GM23338 (cell line): ENCODE data around the gene CD46. TPM values are rescaled to one million over a fixed set of nuclear protein-coding genes. Genes with fewer than 3 reads are reported as not detected.

Experiments
- ATAC-seq: fragments of 200-7000 bp; cut with Tn5 transposase; 3 replicates; pipeline ENCODE4 v1.9.1; 2020
- DNase-seq: peaks from one replicate; pipeline ENCODE4 v3.0.0-alpha.2; 2015; ENCODE audit warnings: low spot score
- H2AFZ ChIP-seq: fragments of 200-600 bp; sonication (generic); 2 replicates; pipeline ENCODE4 v1.8.0; 2016; ENCODE audit warnings: antibody characterized with exemption, mild to moderate bottlenecking, moderate library complexity
- H3F3A ChIP-seq: fragments of 200-600 bp; sonication (generic); replicated peaks from 2 replicates; pipeline ENCODE4 v1.8.0; 2017; ENCODE audit warnings: antibody characterized with exemption, mixed run types, low read depth
- H3K27ac ChIP-seq: fragments of 200-600 bp; sonication (generic); 2 replicates; pipeline ENCODE4 v1.6.1; 2016; ENCODE audit warnings: low read depth
- H3K27me3 ChIP-seq: fragments of 200-600 bp; sonication (generic); 2 replicates; pipeline ENCODE4 v1.8.0; 2016; ENCODE audit warnings: mild to moderate bottlenecking, mixed run types, moderate library complexity; ENCODE audit not compliant: insufficient read depth
- H3K36me3 ChIP-seq: fragments of 200-600 bp; sonication (generic); 2 replicates; pipeline ENCODE4 v1.8.0; 2016; ENCODE audit warnings: mild to moderate bottlenecking; ENCODE audit not compliant: insufficient read depth
- H3K4me1 ChIP-seq: fragments of 200-600 bp; sonication (generic); 2 replicates; pipeline ENCODE4 v1.8.0; 2016; ENCODE audit warnings: mild to moderate bottlenecking, moderate library complexity; ENCODE audit not compliant: insufficient read depth
- H3K4me2 ChIP-seq: fragments of 200-600 bp; sonication (generic); 2 replicates; pipeline ENCODE4 v1.7.1; 2017; ENCODE audit warnings: mixed run types
- H3K4me3 ChIP-seq: fragments of 200-600 bp; sonication (generic); 2 replicates; pipeline ENCODE4 v1.6.1; 2016; ENCODE audit warnings: mixed run types
- H3K79me2 ChIP-seq: fragments of 200-600 bp; sonication (generic); replicated peaks from 2 replicates; pipeline ENCODE4 v1.8.0; 2017; ENCODE audit warnings: mild to moderate bottlenecking; ENCODE audit not compliant: insufficient read depth
- H3K9me2 ChIP-seq: fragments of 200-600 bp; sonication (generic); 2 replicates; pipeline ENCODE4 v1.8.0; 2017; ENCODE audit not compliant: insufficient read depth
- H4K20me1 ChIP-seq: fragments of 200-600 bp; sonication (generic); replicated peaks from 2 replicates; pipeline ENCODE4 v1.8.0; 2017; ENCODE audit warnings: mild to moderate bottlenecking; ENCODE audit not compliant: insufficient read depth
- H3K27ac Mint-ChIP-seq: 2 replicates; pipeline ENCODE4 v1.8.0; 2020; ENCODE audit warnings: inconsistent platforms, mild to moderate bottlenecking, moderate library complexity, mixed read lengths
- H3K27me3 Mint-ChIP-seq: 3 replicates; pipeline ENCODE4 v1.8.0; 2022; ENCODE audit warnings: low read depth, mild to moderate bottlenecking, moderate library complexity, mixed read lengths, inconsistent platforms; ENCODE audit not compliant: insufficient read depth, poor library complexity
- H3K36me3 Mint-ChIP-seq: 3 replicates; pipeline ENCODE4 v1.8.0; 2021; ENCODE audit warnings: low read depth, mild to moderate bottlenecking, inconsistent platforms, moderate library complexity, mixed read lengths
- H3K4me1 Mint-ChIP-seq: 3 replicates; pipeline ENCODE4 v1.8.0; 2020; ENCODE audit warnings: mild to moderate bottlenecking, inconsistent platforms, mixed read lengths
- H3K4me3 Mint-ChIP-seq: 3 replicates; pipeline ENCODE4 v1.8.0; 2021; ENCODE audit warnings: moderate library complexity, mild to moderate bottlenecking, inconsistent platforms, mixed read lengths
- H3K9me3 Mint-ChIP-seq: 3 replicates; pipeline ENCODE4 v1.8.0; 2020; ENCODE audit warnings: moderate library complexity, mild to moderate bottlenecking, inconsistent platforms, mixed read lengths
- JUNB ChIP-seq: IDR thresholded peaks from one replicate; pipeline ENCODE4 v1.6.1; 2016; ENCODE audit warnings: antibody characterized with exemption; ENCODE audit not compliant: unreplicated experiment
- NANOG ChIP-seq: IDR thresholded peaks from 2 replicates; pipeline ENCODE4 v1.6.1; 2016; ENCODE audit warnings: antibody characterized with exemption, borderline replicate concordance
- POLR2AphosphoS5 ChIP-seq: IDR thresholded peaks from 2 replicates; pipeline ENCODE4 v1.6.1; 2016; ENCODE audit warnings: antibody characterized with exemption, low read depth
- STAT1 ChIP-seq: IDR thresholded peaks from one replicate; pipeline ENCODE4 v1.6.1; 2016; ENCODE audit warnings: antibody characterized with exemption; ENCODE audit not compliant: unreplicated experiment
- ZNF114 ChIP-seq: fragments of 250-450 bp; sonication (Bioruptor Pico); IDR thresholded peaks from 2 replicates; pipeline ENCODE4 v1.5.0; 2020; ENCODE audit warnings: mild to moderate bottlenecking, moderate library complexity
- polyA plus RNA-seq: library from polyadenylated mRNA; unstranded; fragments of >200 nt; fragmentation: Nextera tagmentation; extraction: Ambion mirVana; gene quantifications from 2 replicates; pipeline ENCODE4 v1.2.1, GENCODE V29; 2016
- total RNA-seq: library from RNA; depleted of rRNA; stranded (reverse); fragments of >200 nt; shearing (Covaris generic); gene quantifications from 2 replicates; pipeline ENCODE4 v1.2.3, GENCODE V29; 2014
- TF ChIP-seq, protein P1 (sequence below), 2 experiments: fragments of 200-600 bp in 1 of 2; sonication (generic) in 1 of 2; conservative IDR thresholded peaks; 2 replicates each; pipeline versions ENCODE4 v1.5.1 to v1.6.1; 2016 to 2017; ENCODE audit warnings: antibody characterized with exemption in 2 of 2, low read depth in 2 of 2, mild to moderate bottlenecking in 2 of 2, moderate library complexity in 1 of 2
- TF ChIP-seq, protein P2 (sequence below): IDR thresholded peaks from 2 replicates; pipeline ENCODE4 v1.6.1; 2016; ENCODE audit warnings: antibody characterized with exemption
- TF ChIP-seq, protein P3 (sequence below): fragments of 250-450 bp; sonication (Bioruptor Pico); IDR thresholded peaks from 2 replicates; pipeline ENCODE4 v1.5.0; 2020; ENCODE audit warnings: mild to moderate bottlenecking, moderate library complexity

CD46 gene
- total and polyA plus RNA-seq, 2 experiments from 2014 or later: 199 to 209 TPM

DNA sequence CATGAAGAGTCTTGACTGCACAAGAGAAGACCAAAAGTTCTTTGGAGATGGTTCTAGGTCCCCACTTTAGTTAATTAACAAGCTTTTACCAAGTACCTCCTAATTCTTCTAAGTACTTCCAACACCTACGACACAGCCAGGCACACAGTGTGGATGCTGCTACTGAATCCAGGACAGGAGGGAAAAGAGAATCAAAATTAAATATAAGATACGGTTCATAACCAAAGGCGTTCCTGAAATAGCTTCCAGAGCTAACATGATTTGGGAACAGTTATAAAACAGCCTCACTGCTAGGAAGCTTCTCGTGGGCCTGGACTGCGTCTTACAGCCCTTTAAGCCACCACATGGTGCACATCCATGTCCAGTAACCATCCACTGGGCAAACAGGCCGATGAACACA is 84.1 kb downstream of the CD46 start:
- Histone ChIP-seq H2AFZ (no peak overlapping the region), H3K79me2 (no peaks in the 10 kb centered on the region), H3K27ac (no peak overlapping the region), H3F3A (no peaks in the 10 kb centered on the region), H3K36me3 (no peaks in the 10 kb centered on the region), H3K9me2 (0 out of 2 replicates have a peak, but pooled peaks cover 6% of the 10 kb centered on the region), H3K4me1 (no peaks in the 10 kb centered on the region), H3K27me3 (no peaks in the 10 kb centered on the region), H4K20me1 (no peaks in the 10 kb centered on the region), H3K4me3 (no peak overlapping the region), H3K4me2 (no peak overlapping the region)
- no peak overlapping the region for H3K27ac Mint-ChIP-seq
- H3K27me3 Mint-ChIP-seq: peaks cover 5% of the 10 kb centered on the region
- TF ChIP-seq JUNB (no peak), NANOG (no peak)
- no peaks in the 10 kb centered on the region; the same call in 2 of the 3 replicates for H3K4me1 Mint-ChIP-seq
- no peak for ATAC-seq
- no peaks in the 10 kb centered on the region for H3K9me3 Mint-ChIP-seq
- DNase-seq: no peak
- H3K4me3 Mint-ChIP-seq: no peak overlapping the region
- H3K36me3 Mint-ChIP-seq: no peaks in the 10 kb centered on the region

DNA sequence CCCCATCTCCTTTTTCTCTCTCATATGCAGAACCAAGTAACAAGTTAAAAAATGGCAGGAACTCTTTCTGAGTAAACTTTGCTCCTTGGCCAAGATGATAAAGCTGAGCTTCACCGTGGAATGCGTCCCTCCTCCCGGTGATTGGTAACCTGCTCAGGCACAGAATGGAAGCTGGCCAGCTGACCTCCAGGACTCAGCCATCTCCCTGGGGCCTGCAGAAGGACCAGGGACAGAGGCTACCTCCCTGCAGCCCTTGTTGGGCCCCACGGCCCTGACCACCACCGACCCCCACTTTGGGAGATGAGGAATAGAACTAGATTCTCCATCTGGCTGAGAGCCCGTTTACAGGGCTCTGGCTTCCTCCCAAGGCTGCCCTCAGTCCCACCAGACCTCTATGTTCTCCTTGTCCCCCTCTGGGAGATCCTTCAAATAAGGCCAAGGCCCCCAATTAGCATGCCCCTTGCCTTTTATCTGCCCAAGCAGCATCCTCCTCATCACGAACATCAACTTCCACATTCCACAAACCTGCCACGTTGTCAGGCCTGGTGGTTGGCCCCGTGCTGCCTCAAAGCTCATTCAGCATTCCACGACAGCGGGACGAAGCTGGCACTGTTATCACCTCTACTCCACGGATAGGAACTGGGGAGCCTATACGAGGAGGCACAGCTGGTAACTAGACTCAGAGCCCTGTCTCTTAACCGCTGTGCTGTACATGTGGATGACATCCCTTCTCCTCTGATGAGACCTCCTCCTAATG is 84.9 kb downstream of the CD46 start:
- Histone ChIP-seq H3K36me3 (no peaks in the 10 kb centered on the region), H3K27me3 (no peaks in the 10 kb centered on the region), H3K4me3 (no peak overlapping the region), H2AFZ (no peak overlapping the region), H3K79me2 (no peaks in the 10 kb centered on the region), H3K9me2 (0 out of 2 replicates have a peak, but pooled peaks cover 6% of the 10 kb centered on the region), H4K20me1 (no peaks in the 10 kb centered on the region), H3F3A (no peaks in the 10 kb centered on the region), H3K4me2 (no peak overlapping the region), H3K4me1 (no peaks in the 10 kb centered on the region), H3K27ac (no peak overlapping the region)
- no peaks in the 10 kb centered on the region for H3K36me3 Mint-ChIP-seq
- no peaks in the 10 kb centered on the region for H3K9me3 Mint-ChIP-seq
- no peak overlapping the region for H3K4me3 Mint-ChIP-seq
- peaks cover 2% of the 10 kb centered on the region; the same call in 2 of the 3 replicates for H3K4me1 Mint-ChIP-seq
- DNase-seq (no peak), ATAC-seq (no peak)
- no peak overlapping the region for H3K27ac Mint-ChIP-seq
- H3K27me3 Mint-ChIP-seq: peaks cover 5% of the 10 kb centered on the region
- TF ChIP-seq STAT1: no peak
- TF ChIP-seq, protein P1, sequence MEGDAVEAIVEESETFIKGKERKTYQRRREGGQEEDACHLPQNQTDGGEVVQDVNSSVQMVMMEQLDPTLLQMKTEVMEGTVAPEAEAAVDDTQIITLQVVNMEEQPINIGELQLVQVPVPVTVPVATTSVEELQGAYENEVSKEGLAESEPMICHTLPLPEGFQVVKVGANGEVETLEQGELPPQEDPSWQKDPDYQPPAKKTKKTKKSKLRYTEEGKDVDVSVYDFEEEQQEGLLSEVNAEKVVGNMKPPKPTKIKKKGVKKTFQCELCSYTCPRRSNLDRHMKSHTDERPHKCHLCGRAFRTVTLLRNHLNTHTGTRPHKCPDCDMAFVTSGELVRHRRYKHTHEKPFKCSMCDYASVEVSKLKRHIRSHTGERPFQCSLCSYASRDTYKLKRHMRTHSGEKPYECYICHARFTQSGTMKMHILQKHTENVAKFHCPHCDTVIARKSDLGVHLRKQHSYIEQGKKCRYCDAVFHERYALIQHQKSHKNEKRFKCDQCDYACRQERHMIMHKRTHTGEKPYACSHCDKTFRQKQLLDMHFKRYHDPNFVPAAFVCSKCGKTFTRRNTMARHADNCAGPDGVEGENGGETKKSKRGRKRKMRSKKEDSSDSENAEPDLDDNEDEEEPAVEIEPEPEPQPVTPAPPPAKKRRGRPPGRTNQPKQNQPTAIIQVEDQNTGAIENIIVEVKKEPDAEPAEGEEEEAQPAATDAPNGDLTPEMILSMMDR (conservative IDR thresholded peaks at IDR 0.05; ENCODE audit: low read depth in 2 of 2): no peak
- no peak for TF ChIP-seq POLR2AphosphoS5
- no peak for TF ChIP-seq ZNF114 (CRISPR knock-in tag)
- TF ChIP-seq, protein P2, sequence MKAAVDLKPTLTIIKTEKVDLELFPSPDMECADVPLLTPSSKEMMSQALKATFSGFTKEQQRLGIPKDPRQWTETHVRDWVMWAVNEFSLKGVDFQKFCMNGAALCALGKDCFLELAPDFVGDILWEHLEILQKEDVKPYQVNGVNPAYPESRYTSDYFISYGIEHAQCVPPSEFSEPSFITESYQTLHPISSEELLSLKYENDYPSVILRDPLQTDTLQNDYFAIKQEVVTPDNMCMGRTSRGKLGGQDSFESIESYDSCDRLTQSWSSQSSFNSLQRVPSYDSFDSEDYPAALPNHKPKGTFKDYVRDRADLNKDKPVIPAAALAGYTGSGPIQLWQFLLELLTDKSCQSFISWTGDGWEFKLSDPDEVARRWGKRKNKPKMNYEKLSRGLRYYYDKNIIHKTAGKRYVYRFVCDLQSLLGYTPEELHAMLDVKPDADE: no peak
- TF ChIP-seq NANOG: no peak
- TF ChIP-seq, protein P3, sequence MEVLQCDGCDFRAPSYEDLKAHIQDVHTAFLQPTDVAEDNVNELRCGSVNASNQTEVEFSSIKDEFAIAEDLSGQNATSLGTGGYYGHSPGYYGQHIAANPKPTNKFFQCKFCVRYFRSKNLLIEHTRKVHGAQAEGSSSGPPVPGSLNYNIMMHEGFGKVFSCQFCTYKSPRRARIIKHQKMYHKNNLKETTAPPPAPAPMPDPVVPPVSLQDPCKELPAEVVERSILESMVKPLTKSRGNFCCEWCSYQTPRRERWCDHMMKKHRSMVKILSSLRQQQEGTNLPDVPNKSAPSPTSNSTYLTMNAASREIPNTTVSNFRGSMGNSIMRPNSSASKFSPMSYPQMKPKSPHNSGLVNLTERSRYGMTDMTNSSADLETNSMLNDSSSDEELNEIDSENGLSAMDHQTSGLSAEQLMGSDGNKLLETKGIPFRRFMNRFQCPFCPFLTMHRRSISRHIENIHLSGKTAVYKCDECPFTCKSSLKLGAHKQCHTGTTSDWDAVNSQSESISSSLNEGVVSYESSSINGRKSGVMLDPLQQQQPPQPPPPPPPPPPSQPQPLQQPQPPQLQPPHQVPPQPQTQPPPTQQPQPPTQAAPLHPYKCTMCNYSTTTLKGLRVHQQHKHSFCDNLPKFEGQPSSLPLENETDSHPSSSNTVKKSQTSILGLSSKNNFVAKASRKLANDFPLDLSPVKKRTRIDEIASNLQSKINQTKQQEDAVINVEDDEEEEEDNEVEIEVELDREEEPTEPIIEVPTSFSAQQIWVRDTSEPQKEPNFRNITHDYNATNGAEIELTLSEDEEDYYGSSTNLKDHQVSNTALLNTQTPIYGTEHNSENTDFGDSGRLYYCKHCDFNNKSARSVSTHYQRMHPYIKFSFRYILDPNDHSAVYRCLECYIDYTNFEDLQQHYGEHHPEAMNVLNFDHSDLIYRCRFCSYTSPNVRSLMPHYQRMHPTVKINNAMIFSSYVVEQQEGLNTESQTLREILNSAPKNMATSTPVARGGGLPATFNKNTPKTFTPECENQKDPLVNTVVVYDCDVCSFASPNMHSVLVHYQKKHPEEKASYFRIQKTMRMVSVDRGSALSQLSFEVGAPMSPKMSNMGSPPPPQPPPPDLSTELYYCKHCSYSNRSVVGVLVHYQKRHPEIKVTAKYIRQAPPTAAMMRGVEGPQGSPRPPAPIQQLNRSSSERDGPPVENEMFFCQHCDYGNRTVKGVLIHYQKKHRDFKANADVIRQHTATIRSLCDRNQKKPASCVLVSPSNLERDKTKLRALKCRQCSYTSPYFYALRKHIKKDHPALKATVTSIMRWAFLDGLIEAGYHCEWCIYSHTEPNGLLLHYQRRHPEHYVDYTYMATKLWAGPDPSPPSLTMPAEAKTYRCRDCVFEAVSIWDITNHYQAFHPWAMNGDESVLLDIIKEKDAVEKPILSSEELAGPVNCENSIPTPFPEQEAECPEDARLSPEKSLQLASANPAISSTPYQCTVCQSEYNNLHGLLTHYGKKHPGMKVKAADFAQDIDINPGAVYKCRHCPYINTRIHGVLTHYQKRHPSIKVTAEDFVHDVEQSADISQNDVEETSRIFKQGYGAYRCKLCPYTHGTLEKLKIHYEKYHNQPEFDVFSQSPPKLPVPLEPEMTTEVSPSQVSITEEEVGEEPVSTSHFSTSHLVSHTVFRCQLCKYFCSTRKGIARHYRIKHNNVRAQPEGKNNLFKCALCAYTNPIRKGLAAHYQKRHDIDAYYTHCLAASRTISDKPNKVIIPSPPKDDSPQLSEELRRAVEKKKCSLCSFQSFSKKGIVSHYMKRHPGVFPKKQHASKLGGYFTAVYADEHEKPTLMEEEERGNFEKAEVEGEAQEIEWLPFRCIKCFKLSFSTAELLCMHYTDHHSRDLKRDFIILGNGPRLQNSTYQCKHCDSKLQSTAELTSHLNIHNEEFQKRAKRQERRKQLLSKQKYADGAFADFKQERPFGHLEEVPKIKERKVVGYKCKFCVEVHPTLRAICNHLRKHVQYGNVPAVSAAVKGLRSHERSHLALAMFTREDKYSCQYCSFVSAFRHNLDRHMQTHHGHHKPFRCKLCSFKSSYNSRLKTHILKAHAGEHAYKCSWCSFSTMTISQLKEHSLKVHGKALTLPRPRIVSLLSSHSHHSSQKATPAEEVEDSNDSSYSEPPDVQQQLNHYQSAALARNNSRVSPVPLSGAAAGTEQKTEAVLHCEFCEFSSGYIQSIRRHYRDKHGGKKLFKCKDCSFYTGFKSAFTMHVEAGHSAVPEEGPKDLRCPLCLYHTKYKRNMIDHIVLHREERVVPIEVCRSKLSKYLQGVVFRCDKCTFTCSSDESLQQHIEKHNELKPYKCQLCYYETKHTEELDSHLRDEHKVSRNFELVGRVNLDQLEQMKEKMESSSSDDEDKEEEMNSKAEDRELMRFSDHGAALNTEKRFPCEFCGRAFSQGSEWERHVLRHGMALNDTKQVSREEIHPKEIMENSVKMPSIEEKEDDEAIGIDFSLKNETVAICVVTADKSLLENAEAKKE: no peak
